Common myeloid progenitor, CD34-positive (primary cell): ENCODE data around the gene DNAH17.

Source experiments
- CTCF ChIA-PET: fragments of 350-600 bp; sonication (Branson Sonifier 250); formaldehyde crosslinking; loops from one replicate; lab custom pipeline; 2021; ENCODE audit warnings: antibody characterized with exemption; lab: Charles Lee
- POLR2A ChIA-PET: fragments of 350-600 bp; sonication (Branson Sonifier 250); formaldehyde crosslinking; loops from one replicate; lab custom pipeline; 2021; ENCODE audit warnings: antibody characterized with exemption; lab: Charles Lee
- DNase-seq, 3 donors: peaks; one replicate each; pipeline versions ENCODE4 v3.0.0 to v3.0.0-alpha.2; 2013
- H3K27ac ChIP-seq, 2 experiments: 1 replicate in 1 of 2; 2 replicates in 1 of 2; pipeline ENCODE4 v1.7.0; 2013; ENCODE audit warnings: inconsistent platforms in 2 of 2, low read length in 2 of 2, mild to moderate bottlenecking in 2 of 2, low read depth in 1 of 2, moderate library complexity in 1 of 2; ENCODE audit not compliant: severe bottlenecking in 2 of 2, insufficient read depth in 1 of 2, poor library complexity in 1 of 2
- H3K27me3 ChIP-seq, 5 experiments: replicated peaks in 2 of 5; 1 replicate in 3 of 5; 2 replicates in 2 of 5; pipeline versions ENCODE4 v1.6.1 to v1.7.0; 2013; ENCODE audit warnings: low read length in 4 of 5, mild to moderate bottlenecking in 2 of 5, moderate library complexity in 2 of 5, inconsistent platforms in 1 of 5; ENCODE audit not compliant: insufficient read depth in 5 of 5, control insufficient read depth in 4 of 5
- H3K36me3 ChIP-seq, 4 experiments: 1 replicate in 2 of 4; 2 replicates in 2 of 4; pipeline versions ENCODE4 v1.6.1 to v1.7.0; 2013; ENCODE audit warnings: low read length in 3 of 4, control low read depth in 1 of 4, mild to moderate bottlenecking in 1 of 4; ENCODE audit not compliant: control insufficient read depth in 4 of 4, insufficient read depth in 4 of 4
- H3K4me1 ChIP-seq, 4 experiments: 1 replicate in 3 of 4; 2 replicates in 1 of 4; pipeline versions ENCODE4 v1.6.1 to v1.7.1; 2013; ENCODE audit warnings: low read length in 3 of 4, mild to moderate bottlenecking in 3 of 4, control low read depth in 1 of 4, inconsistent platforms in 1 of 4, moderate library complexity in 1 of 4; ENCODE audit not compliant: control insufficient read depth in 4 of 4, insufficient read depth in 4 of 4; ENCODE audit errors: control extremely low read depth in 1 of 4
- H3K4me3 ChIP-seq, 7 experiments: 1 replicate in 4 of 7; 2 replicates in 3 of 7; pipeline versions ENCODE4 v1.5.1 to v1.7.0; 2013; ENCODE audit warnings: mild to moderate bottlenecking in 7 of 7, low read length in 6 of 7, moderate library complexity in 6 of 7, inconsistent platforms in 2 of 7, low read depth in 2 of 7, control low read depth in 1 of 7; ENCODE audit not compliant: insufficient read depth in 4 of 7, control insufficient read depth in 1 of 7; ENCODE audit errors: extremely low read depth in 1 of 7
- H3K9me3 ChIP-seq, 5 experiments: 1 replicate in 4 of 5; 2 replicates in 1 of 5; pipeline versions ENCODE4 v1.6.1 to v1.7.1; 2013; ENCODE audit warnings: low read length in 4 of 5, mild to moderate bottlenecking in 2 of 5, inconsistent platforms in 1 of 5, low read depth in 1 of 5, moderate library complexity in 1 of 5; ENCODE audit not compliant: control insufficient read depth in 4 of 5, insufficient read depth in 2 of 5; ENCODE audit errors: control extremely low read depth in 1 of 5
- WGBS: methylation state at CpG from one replicate; pipeline ENCODE4 v1.1.5; 2013; ENCODE audit not compliant: insufficient coverage; 5-methylcytosine and 5-hydroxymethylcytosine counted together

Gene DNAH17

DNA sequence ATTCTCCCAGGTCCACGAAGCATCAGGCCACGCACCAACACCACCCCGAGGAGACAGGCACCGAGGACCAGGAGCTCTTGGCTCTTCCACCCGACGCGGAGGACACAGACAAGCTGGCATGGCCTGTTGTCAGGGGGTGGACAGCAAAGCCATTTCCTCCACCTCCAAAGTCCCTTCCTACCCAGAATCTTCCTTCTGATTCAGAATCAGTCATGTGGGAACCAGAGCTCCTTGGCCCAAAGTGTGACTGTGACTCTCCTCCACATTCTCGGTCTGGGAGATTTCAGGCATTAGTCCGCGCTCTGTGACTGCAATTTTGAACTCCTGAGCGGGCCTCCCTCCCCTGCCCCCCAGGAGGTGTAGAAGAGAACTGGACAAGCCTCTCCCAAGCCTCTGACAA lies 9.2 kb downstream of the DNAH17 start:
- Histone ChIP-seq H3K36me3 (no peaks in the 10 kb centered on the region), H3K9me3 (no peaks in the 10 kb centered on the region), H3K27ac (no peak overlapping the region), H3K4me3 (no peak overlapping the region), H3K4me1 (peaks cover 0 to 3% (median 0%) of the 10 kb centered on the region in 4 experiments), H3K27me3 (peaks cover 0 to 14% (median 3%) of the 10 kb centered on the region in 5 experiments)
- ChIA-PET POLR2A (no interaction called here), CTCF (interaction anchor here (1.4 kb wide), 1 partner anchor 14 kb away, joined by 4 read pairs; no protein-coding TSS in a partner anchor)
- WGBS: 98% methylated on average over 10 of the region's 11 CpGs
- DNase-seq: no peak

DNA sequence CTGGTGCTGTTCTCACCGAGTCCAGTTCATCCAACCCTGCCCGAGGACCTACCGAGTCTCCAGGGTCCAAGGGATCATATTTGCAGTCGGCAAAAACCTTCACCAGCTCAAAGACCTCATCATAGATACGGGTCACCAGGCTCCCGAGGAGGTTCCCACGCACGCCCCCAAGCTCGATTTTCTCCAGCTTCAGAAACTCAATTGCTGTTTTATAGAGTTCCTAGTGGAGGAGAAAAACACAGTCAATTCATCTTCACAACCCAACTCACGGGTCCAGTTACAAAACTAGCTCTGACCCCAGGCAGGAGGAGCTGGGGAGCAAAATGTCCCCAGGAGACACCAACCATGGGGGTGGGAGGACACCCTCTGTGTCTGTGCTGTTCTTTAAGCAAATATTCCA lies 10.2 kb downstream of the DNAH17 start:
- Histone ChIP-seq H3K27ac (no peak overlapping the region), H3K27me3 (peaks cover 0 to 14% (median 3%) of the 10 kb centered on the region in 5 experiments), H3K9me3 (no peaks in the 10 kb centered on the region), H3K4me1 (peaks cover 0 to 3% (median 0%) of the 10 kb centered on the region in 4 experiments), H3K36me3 (no peaks in the 10 kb centered on the region), H3K4me3 (no peak overlapping the region)
- CTCF ChIA-PET: interaction anchor here (0.7 to 1.4 kb wide), 2 partner anchors 15 to 20 kb away, joined by 3 to 4 read pairs; no protein-coding TSS in a partner anchor
- WGBS: 97% methylated on average over 7 of the region's 10 CpGs
- DNase-seq: no peak
- POLR2A ChIA-PET: no interaction called here

- ChIA-PET POLR2A (no interaction called here), CTCF (no interaction called here)
- H3K9me3 ChIP-seq: no peaks in the 10 kb centered on the region
- no peaks in the 10 kb centered on the region for H3K4me1 ChIP-seq
- no peak for DNase-seq
- 84% methylated on average over 12 of the region's 22 CpGs for WGBS
- no peak overlapping the region for H3K27ac ChIP-seq
- no peak overlapping the region for H3K4me3 ChIP-seq
- no peaks in the 10 kb centered on the region for H3K36me3 ChIP-seq
- H3K27me3 ChIP-seq: peaks cover 0 to 19% (median 3%) of the 10 kb centered on the region in 5 experiments
Observed at GRCh38 chr17:78563189-78564145, 13.7 kb downstream of the DNAH17 start.

DNA sequence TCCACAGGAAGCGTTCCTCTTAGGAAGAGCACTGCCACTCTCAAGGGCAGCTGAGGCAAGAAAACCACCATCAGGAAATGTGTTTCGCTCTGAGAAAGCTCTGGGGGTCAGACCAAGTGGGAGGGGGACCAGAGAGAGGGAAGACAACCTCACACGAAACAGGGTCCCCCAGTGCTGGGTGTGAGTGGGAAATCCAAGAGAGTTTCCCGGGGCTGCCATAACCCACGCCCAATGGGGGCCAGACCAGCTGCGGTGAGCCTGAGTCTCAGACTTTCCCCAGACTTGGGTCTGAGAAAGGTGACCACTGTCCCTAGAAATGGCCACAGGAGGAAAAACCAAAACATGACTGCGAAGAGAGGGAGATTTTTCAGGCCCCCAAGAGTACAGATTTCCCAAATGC lies 14.5 kb downstream of the DNAH17 start:
- DNase-seq: no peak
- no peaks in the 10 kb centered on the region for H3K4me1 ChIP-seq
- H3K9me3 ChIP-seq: no peaks in the 10 kb centered on the region
- no peak overlapping the region for H3K4me3 ChIP-seq
- POLR2A ChIA-PET: no interaction called here
- H3K36me3 ChIP-seq: no peaks in the 10 kb centered on the region
- CTCF ChIA-PET: no interaction called here
- H3K27ac ChIP-seq: no peak overlapping the region
- 91% methylated on average over 7 of the region's 7 CpGs for WGBS
- peaks cover 0 to 19% (median 3%) of the 10 kb centered on the region in 5 experiments for H3K27me3 ChIP-seq

- DNase-seq: no peak
- Histone ChIP-seq H3K4me1 (no peaks in the 10 kb centered on the region), H3K27me3 (peaks cover 0 to 19% (median 2%) of the 10 kb centered on the region in 5 experiments), H3K4me3 (no peak overlapping the region), H3K9me3 (no peaks in the 10 kb centered on the region), H3K27ac (no peak overlapping the region), H3K36me3 (no peaks in the 10 kb centered on the region)
- CTCF ChIA-PET: no interaction called here
- POLR2A ChIA-PET: no interaction called here
- 93% methylated on average over 8 of the region's 10 CpGs for WGBS
Observed at GRCh38 chr17:78561166-78561565, 16.0 kb downstream of the DNAH17 start.

- no peak overlapping the region for H3K4me3 ChIP-seq
- WGBS: 97% methylated on average over 22 of the region's 22 CpGs
- no peaks in the 10 kb centered on the region for H3K9me3 ChIP-seq
- H3K36me3 ChIP-seq: no peaks in the 10 kb centered on the region
- ChIA-PET POLR2A (no interaction called here), CTCF (interaction anchor here (0.6 kb wide), 1 partner anchor 52 kb away, joined by 4 read pairs; no protein-coding TSS in a partner anchor)
- DNase-seq: no peak
- H3K4me1 ChIP-seq: no peaks in the 10 kb centered on the region
- H3K27ac ChIP-seq: no peak overlapping the region
- H3K27me3 ChIP-seq: peaks cover 0 to 19% (median 2%) of the 10 kb centered on the region in 5 experiments
Observed at GRCh38 chr17:78560731-78561130, 16.5 kb downstream of the DNAH17 start.
